Small intestine (tissue), 7 donors: ENCODE results near the gene AGPS. TPM values are rescaled to one million over a fixed set of nuclear protein-coding genes. Genes with fewer than 3 reads are reported as not detected.
"Not testable (repeated sequence)": the region's sequence is repeated elsewhere in the genome, so short reads cannot be mapped to it uniquely, and the experiment has no call there.

Experiments used
- DNase-seq, 2 donors: peaks; one replicate each; pipeline versions ENCODE4 v3.0.0 to v3.0.0-alpha.2; 2013
- FAIRE-seq: peaks from 2 replicates; lab custom pipeline; 2012; peaks lifted over from hg19 to GRCh38; lab: Jason Lieb, UNC
- H3K27ac ChIP-seq, 3 donors: one replicate each; pipeline ENCODE4 v1.5.1; 2013; ENCODE audit warnings: low read length in 2 of 3, mild to moderate bottlenecking in 2 of 3, control low read depth in 1 of 3, inconsistent platforms in 1 of 3, low read depth in 1 of 3, moderate library complexity in 1 of 3
- H3K27me3 ChIP-seq, 3 donors: one replicate each; pipeline ENCODE4 v1.6.1; 2013; ENCODE audit warnings: low read length in 3 of 3, inconsistent platforms in 1 of 3; ENCODE audit not compliant: control insufficient read depth in 3 of 3, insufficient read depth in 3 of 3
- H3K36me3 ChIP-seq, 3 donors: one replicate each; pipeline ENCODE4 v1.6.1; 2013; ENCODE audit warnings: low read length in 3 of 3, inconsistent platforms in 1 of 3, low read depth in 1 of 3, mild to moderate bottlenecking in 1 of 3, moderate library complexity in 1 of 3; ENCODE audit not compliant: control insufficient read depth in 3 of 3, insufficient read depth in 2 of 3
- H3K4me1 ChIP-seq, 3 donors: one replicate each; pipeline ENCODE4 v1.6.1; 2013; ENCODE audit warnings: low read length in 2 of 3, inconsistent platforms in 1 of 3, low read depth in 1 of 3, mild to moderate bottlenecking in 1 of 3, moderate library complexity in 1 of 3; ENCODE audit not compliant: control insufficient read depth in 3 of 3, insufficient read depth in 2 of 3
- H3K4me3 ChIP-seq, 3 donors: one replicate each; pipeline ENCODE4 v1.5.1; 2013; ENCODE audit warnings: low read length in 3 of 3, control low read depth in 1 of 3, inconsistent platforms in 1 of 3, low read depth in 1 of 3, mild to moderate bottlenecking in 1 of 3, moderate library complexity in 1 of 3
- H3K9me3 ChIP-seq, 2 donors: one replicate each; pipeline ENCODE4 v1.6.1; 2013; ENCODE audit warnings: low read depth in 1 of 2, low read length in 1 of 2; ENCODE audit not compliant: control insufficient read depth in 2 of 2, insufficient read depth in 1 of 2
- WGBS, 3 donors: extraction: QIAGEN DNeasy Blood & Tissue Kit; methylation state at CpG; one replicate each; pipeline ENCODE4 v1.1.7; 2013; 5-methylcytosine and 5-hydroxymethylcytosine counted together
- polyA plus RNA-seq, 4 donors: library from polyadenylated mRNA; stranded (reverse) in 3 of 4; unstranded in 1 of 4; fragments of 200-250 nt in 3 of 4; fragments of 120-200 nt in 1 of 4; gene quantifications; one replicate each; pipeline versions ENCODE4 v1.2.1 to v1.2.3, GENCODE V29; 2013
- donor health status: healthy with polysubstance abuse.
- donor health status: control.
- donor health status: control.
- donor health status: Bipolar disorder and iron deficiency.
- donor health status: healthy.

The AGPS gene
- polyA plus RNA-seq, 4 donors, result 7.6 to 26.7 (median 11.8) TPM

DNA sequence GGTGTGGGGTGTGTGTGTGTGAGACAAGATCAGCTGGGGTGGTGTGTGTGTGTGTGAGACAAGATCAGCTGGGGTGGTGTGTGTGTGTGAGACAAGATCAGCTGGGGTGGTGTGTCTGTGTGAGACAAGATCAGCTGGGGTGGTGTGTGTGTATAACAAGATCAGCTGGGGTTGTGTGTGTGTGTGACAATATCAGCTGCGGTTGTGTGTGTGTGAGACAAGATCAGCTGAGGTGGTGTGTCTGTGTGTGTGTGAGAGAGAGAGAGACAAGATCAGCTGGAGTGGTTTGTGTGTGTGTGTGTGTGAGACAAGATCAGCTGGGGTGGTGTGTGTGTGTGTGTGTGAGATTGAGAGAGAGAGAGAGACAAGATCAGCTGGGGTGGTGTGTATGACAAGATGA, 41.9 kb upstream of the AGPS start:
- not testable (repeated sequence) for H3K36me3 ChIP-seq, H3K4me3 ChIP-seq, H3K27me3 ChIP-seq, H3K9me3 ChIP-seq, FAIRE-seq, H3K27ac ChIP-seq, DNase-seq, H3K4me1 ChIP-seq
- 85 to 100% (median 85%) methylated on average over 1 of the region's 1 CpG for WGBS, 3 donors

DNA sequence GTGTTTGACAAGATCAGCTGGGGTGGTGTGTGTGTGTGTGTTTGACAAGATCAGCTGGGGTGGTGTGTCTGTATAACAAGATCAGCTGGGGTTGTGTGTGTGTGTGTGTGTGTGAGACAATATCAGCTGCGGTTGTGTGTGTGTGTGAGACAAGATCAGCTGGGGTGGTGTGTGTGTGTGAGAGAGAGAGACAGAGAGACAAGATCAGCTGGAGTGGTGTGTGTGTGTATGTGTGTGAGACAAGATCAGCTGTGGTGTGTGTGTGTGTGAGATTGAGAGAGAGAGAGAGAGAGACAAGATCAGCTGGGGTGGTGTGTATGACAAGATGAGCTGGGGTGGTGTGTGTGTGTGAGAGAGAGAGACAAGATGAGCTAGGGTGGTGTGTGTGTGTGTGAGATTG, 41.5 kb upstream of the AGPS start:
- FAIRE-seq, H3K27me3 ChIP-seq, H3K9me3 ChIP-seq, H3K4me1 ChIP-seq, H3K4me3 ChIP-seq, H3K36me3 ChIP-seq, DNase-seq, H3K27ac ChIP-seq: not testable (repeated sequence)
- 87 to 100% (median 91%) methylated on average over 1 of the region's 1 CpG for WGBS, 3 donors

DNA sequence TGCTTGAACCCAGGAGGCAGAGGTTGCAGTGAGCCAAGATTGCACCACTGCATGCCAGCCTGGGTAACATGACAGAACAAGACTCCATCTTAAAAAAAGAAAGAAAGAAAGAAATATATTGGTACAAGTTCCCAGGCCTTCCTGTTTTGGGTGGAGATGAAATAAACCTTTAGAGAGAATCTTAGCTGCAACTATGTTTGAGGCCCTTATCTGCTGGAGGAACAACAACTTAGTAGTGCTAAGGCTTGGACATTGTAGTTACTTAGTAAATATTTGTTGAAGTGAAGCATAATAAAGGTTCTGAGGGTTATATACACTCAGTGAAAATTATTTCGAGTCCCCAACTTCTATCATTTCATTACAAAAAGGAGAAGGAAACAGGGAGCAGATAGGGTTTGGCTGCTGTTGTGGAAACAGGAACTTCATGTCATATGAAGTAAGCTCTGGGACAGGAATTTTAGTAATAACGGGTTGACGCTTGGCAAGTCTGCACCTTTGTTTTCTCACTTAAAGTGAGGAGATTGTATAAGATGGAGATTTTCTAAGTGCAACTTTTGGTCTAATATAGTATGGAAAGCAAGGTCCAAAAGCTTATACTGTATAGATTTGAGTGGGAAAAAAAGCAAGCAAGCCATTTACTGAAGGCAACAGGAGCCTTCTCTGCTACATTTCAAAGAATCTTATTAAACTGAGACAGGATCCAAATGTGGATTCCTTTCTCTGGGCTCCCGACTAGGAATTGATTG, 40.0 kb upstream of the AGPS start:
- DNase-seq, result no peak
- WGBS, 3 donors, result 23 to 59% (median 46%) methylated on average over 4 of the region's 4 CpGs

GRCh38 chr2:177353187-177353478, 39.4 kb upstream of the AGPS start:
- Histone ChIP-seq H3K9me3 (no peaks in the 10 kb centered on the region), H3K27ac (no peak overlapping the region), H3K36me3 (no peaks in the 10 kb centered on the region), H3K4me3 (no peak overlapping the region), H3K27me3 (no peaks in the 10 kb centered on the region), H3K4me1 (no peaks in the 10 kb centered on the region)
- DNase-seq (no peak), FAIRE-seq (no peak)
- WGBS, 3 donors, result 44 to 67% (median 63%) methylated on average over 2 of the region's 2 CpGs

More for the DNA sequence above, 40.0 kb upstream of the AGPS start:
- Histone ChIP-seq H3K36me3 (no peaks in the 10 kb centered on the region), H3K4me1 (no peaks in the 10 kb centered on the region), H3K27me3 (no peaks in the 10 kb centered on the region), H3K9me3 (no peaks in the 10 kb centered on the region), H3K4me3 (no peak overlapping the region), H3K27ac (no peak overlapping the region)
- FAIRE-seq, result no peak

DNA sequence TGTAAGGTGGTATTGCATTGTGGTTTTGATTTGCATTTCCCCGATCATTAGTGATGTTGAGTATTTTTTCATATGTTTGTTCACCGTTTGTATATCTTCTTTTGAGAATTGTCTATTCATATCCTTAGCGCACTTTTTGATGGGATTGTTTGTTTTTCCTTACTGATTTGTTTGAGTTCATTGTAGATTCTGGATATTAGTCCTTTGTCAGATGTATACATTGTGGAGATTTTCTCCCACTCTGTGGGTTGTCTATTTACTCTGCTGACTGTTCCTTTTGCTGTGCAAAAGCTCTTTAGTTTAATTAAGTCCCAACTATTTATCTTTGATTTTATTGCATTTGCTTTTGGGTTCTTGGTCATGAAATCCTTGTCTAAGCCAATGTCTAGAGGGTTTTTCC, 38.0 kb upstream of the AGPS start:
- not testable (repeated sequence) for H3K4me1 ChIP-seq, FAIRE-seq, H3K27me3 ChIP-seq, H3K36me3 ChIP-seq, H3K27ac ChIP-seq, H3K9me3 ChIP-seq, H3K4me3 ChIP-seq, DNase-seq
- WGBS, 3 donors, result 78 to 87% (median 87%) methylated on average over 3 of the region's 3 CpGs

DNA sequence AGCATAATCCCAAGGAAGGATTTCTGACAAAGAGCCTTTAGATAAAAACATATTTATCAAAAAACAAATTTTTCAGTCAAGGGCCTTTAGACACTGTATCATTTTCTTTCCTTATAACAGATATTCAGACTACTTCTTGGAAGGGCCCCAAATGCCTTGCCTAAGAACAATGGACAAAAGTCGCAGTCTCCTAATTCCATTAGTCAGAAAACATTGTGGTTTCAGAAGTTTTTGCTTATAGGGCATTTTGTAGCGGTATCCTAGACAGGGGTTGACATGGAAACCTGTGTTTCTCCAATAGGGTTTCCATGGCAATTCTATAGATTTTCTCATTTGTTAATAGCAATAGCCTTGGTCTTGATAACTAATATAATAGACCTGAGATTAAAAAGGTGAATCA, 36.7 kb upstream of the AGPS start:
- no peak for FAIRE-seq
- WGBS, 3 donors, result 91 to 95% (median 92%) methylated on average over 2 of the region's 2 CpGs
- H3K9me3 ChIP-seq, result no peaks in the 10 kb centered on the region
- no peaks in the 10 kb centered on the region for H3K4me1 ChIP-seq
- H3K27ac ChIP-seq, result no peak overlapping the region
- no peaks in the 10 kb centered on the region for H3K27me3 ChIP-seq
- no peaks in the 10 kb centered on the region for H3K36me3 ChIP-seq
- H3K4me3 ChIP-seq, result no peak overlapping the region
- DNase-seq, result no peak

- H3K27ac ChIP-seq, result no peak overlapping the region
- no peaks in the 10 kb centered on the region for H3K4me1 ChIP-seq
- no peak overlapping the region for H3K4me3 ChIP-seq
- no peak for FAIRE-seq
- 72 to 90% (median 86%) methylated on average over 3 of the region's 3 CpGs for WGBS, 3 donors
- no peak for DNase-seq
- H3K36me3 ChIP-seq, result no peaks in the 10 kb centered on the region
- no peaks in the 10 kb centered on the region for H3K9me3 ChIP-seq
- H3K27me3 ChIP-seq, result no peaks in the 10 kb centered on the region
Measured at GRCh38 chr2:177359836-177360595, 32.6 kb upstream of the AGPS start.

DNA sequence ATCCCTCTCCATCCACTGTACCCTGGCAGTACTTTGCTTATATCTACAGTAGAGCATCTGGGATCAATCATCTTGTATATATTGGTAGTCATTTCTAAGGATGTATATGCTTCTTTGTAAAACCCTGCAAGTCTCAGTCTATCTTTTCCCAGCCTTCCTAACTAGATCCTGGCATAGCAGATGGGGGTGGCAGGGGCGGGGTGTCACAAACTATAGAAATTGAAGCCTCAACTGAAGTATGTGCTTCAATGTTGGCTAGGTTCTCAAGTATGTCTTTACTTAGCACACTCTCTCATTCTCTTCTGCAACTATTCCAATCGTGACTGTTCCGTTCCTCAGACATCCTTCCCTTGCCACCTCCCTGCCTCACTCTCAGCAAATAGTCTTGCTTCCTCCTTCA, 30.1 kb upstream of the AGPS start:
- 71 to 92% (median 91%) methylated on average over 3 of the region's 3 CpGs for WGBS, 3 donors
- no peaks in the 10 kb centered on the region for H3K36me3 ChIP-seq
- H3K27ac ChIP-seq, result no peak overlapping the region
- H3K4me1 ChIP-seq, result no peaks in the 10 kb centered on the region
- H3K27me3 ChIP-seq, result no peaks in the 10 kb centered on the region
- H3K4me3 ChIP-seq, result no peak overlapping the region
- DNase-seq (no peak), FAIRE-seq (no peak)
- no peaks in the 10 kb centered on the region for H3K9me3 ChIP-seq
